SU-DHL-6 (cell line): Measurements from ENCODE around the gene FBXW4.

ENCODE experiments used
- EZH2phosphoT487 ChIP-seq: fragments of 200-600 bp; sonication (generic), shearing (Covaris generic); conservative IDR thresholded peaks from 2 replicates; pipeline ENCODE4 v1.6.1; 2018; ENCODE audit warnings: mild to moderate bottlenecking, antibody characterized with exemption, low read length, moderate library complexity, mixed read lengths
- TF ChIP-seq, protein P1 (sequence below): fragments of 200-600 bp; sonication (generic); IDR thresholded peaks from one replicate; pipeline ENCODE4 v1.5.1; 2017; ENCODE audit warnings: antibody characterized with exemption, mild to moderate bottlenecking, low read length, moderate library complexity; ENCODE audit not compliant: insufficient read depth, poor library complexity, severe bottlenecking

DNA sequence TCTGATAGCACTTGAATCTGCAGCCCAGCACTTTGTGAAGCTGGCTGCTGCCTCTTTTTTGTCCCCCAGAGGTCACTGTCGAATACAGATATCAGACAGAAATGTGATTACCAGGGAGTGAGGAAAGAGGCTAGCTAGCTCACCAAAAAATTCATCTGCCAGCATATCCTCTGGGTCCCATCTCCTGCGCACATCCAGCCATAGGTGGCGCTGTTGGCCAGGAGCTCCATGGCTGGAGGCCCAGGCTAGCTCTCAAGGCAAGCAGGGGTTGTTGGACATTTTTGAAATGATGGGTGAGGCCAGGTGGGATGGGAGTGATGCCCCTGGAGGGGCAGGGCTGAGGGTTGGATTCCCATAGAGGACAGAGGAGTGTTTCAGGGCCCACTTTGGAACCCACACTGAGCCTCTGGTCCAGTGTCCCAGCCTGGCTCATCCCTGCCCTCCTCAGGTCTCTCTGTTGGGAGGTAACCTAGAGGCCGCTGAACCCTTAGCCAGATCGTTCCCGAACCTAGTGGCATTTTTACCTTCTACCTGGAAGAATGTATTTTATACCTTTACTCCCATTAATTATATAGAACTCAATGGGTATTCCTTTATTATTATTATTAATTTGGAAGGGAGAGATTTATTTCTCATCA lies 92.1 kb downstream of the FBXW4 start:
- TF ChIP-seq, protein P1, sequence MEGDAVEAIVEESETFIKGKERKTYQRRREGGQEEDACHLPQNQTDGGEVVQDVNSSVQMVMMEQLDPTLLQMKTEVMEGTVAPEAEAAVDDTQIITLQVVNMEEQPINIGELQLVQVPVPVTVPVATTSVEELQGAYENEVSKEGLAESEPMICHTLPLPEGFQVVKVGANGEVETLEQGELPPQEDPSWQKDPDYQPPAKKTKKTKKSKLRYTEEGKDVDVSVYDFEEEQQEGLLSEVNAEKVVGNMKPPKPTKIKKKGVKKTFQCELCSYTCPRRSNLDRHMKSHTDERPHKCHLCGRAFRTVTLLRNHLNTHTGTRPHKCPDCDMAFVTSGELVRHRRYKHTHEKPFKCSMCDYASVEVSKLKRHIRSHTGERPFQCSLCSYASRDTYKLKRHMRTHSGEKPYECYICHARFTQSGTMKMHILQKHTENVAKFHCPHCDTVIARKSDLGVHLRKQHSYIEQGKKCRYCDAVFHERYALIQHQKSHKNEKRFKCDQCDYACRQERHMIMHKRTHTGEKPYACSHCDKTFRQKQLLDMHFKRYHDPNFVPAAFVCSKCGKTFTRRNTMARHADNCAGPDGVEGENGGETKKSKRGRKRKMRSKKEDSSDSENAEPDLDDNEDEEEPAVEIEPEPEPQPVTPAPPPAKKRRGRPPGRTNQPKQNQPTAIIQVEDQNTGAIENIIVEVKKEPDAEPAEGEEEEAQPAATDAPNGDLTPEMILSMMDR, result peak; percentile 98
- TF ChIP-seq EZH2phosphoT487, result no peak
